Stomach (tissue), 9 donors: ENCODE data around the gene UST. TPM values are rescaled to one million over a fixed set of nuclear protein-coding genes. Genes with fewer than 3 reads are reported as not detected.
"Not testable (repeated sequence)": the region's sequence is repeated elsewhere in the genome, so short reads cannot be mapped to it uniquely, and the experiment has no call there.

Experiments used
- DNase-seq, 2 donors: peaks; one replicate each; pipeline versions ENCODE4 v3.0.0 to v3.0.0-alpha.2; 2013 to 2019
- H3K27ac ChIP-seq, 5 donors: fragments of 200-600 bp in 4 of 5; sonication (generic) in 4 of 5; one replicate each; pipeline ENCODE4 v1.5.1; 2013 to 2019; ENCODE audit warnings: mild to moderate bottlenecking in 1 of 5, moderate library complexity in 1 of 5
- H3K27me3 ChIP-seq, 3 donors: fragments of 200-600 bp; sonication (generic); one replicate each; pipeline ENCODE4 v1.5.1; 2017 to 2019; ENCODE audit warnings: mixed run types in 1 of 3
- H3K36me3 ChIP-seq, 4 donors: fragments of 200-600 bp; sonication (generic); 1 replicate in 3 of 4; 2 replicates in 1 of 4; pipeline ENCODE4 v1.5.1; 2016 to 2019
- H3K4me1 ChIP-seq, 4 donors: fragments of 200-600 bp; sonication (generic); one replicate each; pipeline ENCODE4 v1.5.1; 2016 to 2019
- H3K4me3 ChIP-seq, 4 donors: fragments of 200-600 bp; sonication (generic) in 3 of 4; one replicate each; pipeline ENCODE4 v1.5.1; 2016 to 2019; ENCODE audit warnings: mild to moderate bottlenecking in 1 of 4
- H3K9me3 ChIP-seq, 4 donors: fragments of 200-600 bp; sonication (generic); one replicate each; pipeline ENCODE4 v1.5.1; 2016 to 2019
- CTCF ChIP-seq, 7 experiments: fragments of 450-650 bp in 4 of 7; fragments of 200-600 bp in 3 of 7; sonication (generic) in 3 of 7; IDR thresholded peaks; one replicate each; pipeline ENCODE4 v1.5.1; 2016 to 2019; ENCODE audit warnings: antibody characterized with exemption in 7 of 7, control low read depth in 2 of 7, mild to moderate bottlenecking in 1 of 7
- EP300 ChIP-seq: sonication (generic); formaldehyde crosslinking; IDR thresholded peaks from one replicate; pipeline ENCODE4 v1.6.1; 2017; ENCODE audit warnings: antibody characterized with exemption
- POLR2A ChIP-seq, 4 donors: fragments of 450-650 bp; IDR thresholded peaks; one replicate each; pipeline ENCODE4 v1.6.1; 2016; ENCODE audit warnings: antibody characterized with exemption in 4 of 4, control low read depth in 2 of 4, mild to moderate bottlenecking in 1 of 4, moderate library complexity in 1 of 4
- POLR2AphosphoS5 ChIP-seq, 3 donors: sonication (generic); formaldehyde crosslinking; IDR thresholded peaks; one replicate each; pipeline ENCODE4 v1.6.1; 2016; ENCODE audit warnings: antibody characterized with exemption in 3 of 3
- WGBS, 5 donors: extraction: QIAGEN DNeasy Blood & Tissue Kit in 3 of 5; methylation state at CpG; one replicate each; pipeline versions ENCODE4 v1.1.5 to v1.1.7; 2013 to 2018; 5-methylcytosine and 5-hydroxymethylcytosine counted together
- intact Hi-C: fragments of 100-400 bp; cut with DNase I; formaldehyde crosslinking; loops from one replicate; pipeline ENCODE4 v1.15.1; 2023; ENCODE audit warnings: low total_unique reads
- polyA plus RNA-seq, 3 donors: library from polyadenylated mRNA; stranded (reverse); fragments of 200-250 nt; gene quantifications; one replicate each; pipeline ENCODE4 v1.2.3, GENCODE V29; 2013
- total RNA-seq, 5 donors: library from RNA; depleted of rRNA; stranded (reverse); fragments of >200 nt; gene quantifications; one replicate each; pipeline versions ENCODE4 v1.1.0 to v1.2.3, GENCODE V29; 2014 to 2016
- donor health status: healthy with polysubstance abuse.
- donor health status: Bipolar disorder and iron deficiency.
- donor health status: healthy.

The UST gene
- total and polyA plus RNA-seq, 8 donors, result 2.2 to 45.8 (median 8.9) TPM

GRCh38 chr6:148907573-148907972, 160.7 kb downstream of the UST start:
- H3K4me3 ChIP-seq, result no peak overlapping the region
- no peak for TF ChIP-seq POLR2A (IDR thresholded peaks at IDR 0.05)
- TF ChIP-seq EP300, result no peak
- TF ChIP-seq POLR2AphosphoS5 (IDR thresholded peaks at IDR 0.05), result no peak
- no peak for TF ChIP-seq CTCF (IDR thresholded peaks at IDR 0.05)
- intact Hi-C loops, result no loop called here
- H3K9me3 ChIP-seq, result no peaks in the 10 kb centered on the region
- 90 to 97% (median 95%) methylated on average over 4 of the region's 4 CpGs for WGBS, 5 donors
- no peak for DNase-seq
- H3K36me3 ChIP-seq, result no peaks in the 10 kb centered on the region
- no peaks in the 10 kb centered on the region for H3K4me1 ChIP-seq
- no peak overlapping the region for H3K27ac ChIP-seq
- H3K27me3 ChIP-seq, result no peaks in the 10 kb centered on the region

- H3K27ac ChIP-seq, result no peak overlapping the region
- H3K27me3 ChIP-seq, result no peaks in the 10 kb centered on the region
- peaks cover 0 to 9% (median 0%) of the 10 kb centered on the region in 4 donors for H3K4me1 ChIP-seq
- no peak for DNase-seq
- H3K4me3 ChIP-seq, result no peak overlapping the region
- 80 to 93% (median 88%) methylated on average over 5 of the region's 5 CpGs for WGBS, 5 donors
- TF ChIP-seq EP300, result no peak
- no peak for TF ChIP-seq POLR2A (IDR thresholded peaks at IDR 0.05)
- no peak for TF ChIP-seq POLR2AphosphoS5 (IDR thresholded peaks at IDR 0.05)
- intact Hi-C loops, result no loop called here
- peaks cover 0 to 4% (median 0%) of the 10 kb centered on the region in 4 donors for H3K9me3 ChIP-seq
- H3K36me3 ChIP-seq, result no peaks in the 10 kb centered on the region
Observed at GRCh38 chr6:148912252-148912651, 165.4 kb downstream of the UST start.

- intact Hi-C loops, result no loop called here
- Histone ChIP-seq H3K9me3 (peaks cover 0 to 4% (median 0%) of the 10 kb centered on the region in 4 donors), H3K4me1 (peaks cover 0 to 9% (median 0%) of the 10 kb centered on the region in 4 donors), H3K27ac (no peak overlapping the region), H3K27me3 (no peaks in the 10 kb centered on the region), H3K4me3 (no peak overlapping the region), H3K36me3 (no peaks in the 10 kb centered on the region)
- peak in 1 of 2 donors; percentile 80 for DNase-seq
- TF ChIP-seq POLR2A (IDR thresholded peaks at IDR 0.05) (no peak), POLR2AphosphoS5 (IDR thresholded peaks at IDR 0.05) (no peak), CTCF (IDR thresholded peaks at IDR 0.05) (no peak), EP300 (no peak)
- 16 to 38% (median 26%) methylated on average over 1 of the region's 1 CpG for WGBS, 5 donors
Observed at GRCh38 chr6:148915810-148916209, 169.0 kb downstream of the UST start.

- H3K9me3 ChIP-seq, H3K27me3 ChIP-seq, H3K4me1 ChIP-seq, H3K4me3 ChIP-seq, intact Hi-C loops, H3K36me3 ChIP-seq, H3K27ac ChIP-seq, DNase-seq: not testable (repeated sequence)
- WGBS, 5 donors, result 87 to 95% (median 92%) methylated on average over 10 of the region's 10 CpGs
Observed at GRCh38 chr6:148916485-148916884, 169.7 kb downstream of the UST start.

- no peaks in the 10 kb centered on the region for H3K4me1 ChIP-seq
- no peak overlapping the region for H3K4me3 ChIP-seq
- no peaks in the 10 kb centered on the region for H3K36me3 ChIP-seq
- H3K9me3 ChIP-seq, result no peaks in the 10 kb centered on the region
- no peaks in the 10 kb centered on the region for H3K27me3 ChIP-seq
- TF ChIP-seq CTCF (IDR thresholded peaks at IDR 0.05) (no peak), POLR2A (IDR thresholded peaks at IDR 0.05) (no peak), EP300 (no peak), POLR2AphosphoS5 (IDR thresholded peaks at IDR 0.05) (no peak)
- no peak for DNase-seq
- no peak overlapping the region for H3K27ac ChIP-seq
- intact Hi-C loops, result no loop called here
- WGBS, 5 donors, result 83 to 89% (median 87%) methylated on average over 8 of the region's 8 CpGs
Observed at GRCh38 chr6:148924226-148925012, 177.6 kb downstream of the UST start.
